Activated B cell treated with CpG ODN at 0.5 μM for 24 hours (primary cell): ENCODE measurements around the gene ATG5. TPM values are rescaled to one million over a fixed set of nuclear protein-coding genes. Genes with fewer than 3 reads are reported as not detected.

Source experiments
- ATAC-seq: fragments of 200-7000 bp; cut with Tn5 transposase; one replicate; pipeline ENCODE4 v1.10.0; 2021; ENCODE audit warnings: low read depth, mild to moderate bottlenecking, moderate library complexity
- CTCF ChIA-PET: fragments of 350-600 bp; sonication (Branson Sonifier 250); formaldehyde crosslinking; loops from one replicate; lab custom pipeline; 2021; ENCODE audit warnings: antibody characterized with exemption; lab: Charles Lee
- POLR2A ChIA-PET: fragments of 350-600 bp; sonication (Branson Sonifier 250); formaldehyde crosslinking; loops from one replicate; lab custom pipeline; 2021; ENCODE audit warnings: antibody characterized with exemption; lab: Charles Lee
- DNase-seq: peaks from one replicate; pipeline ENCODE4 v3.0.0; 2022
- H3K27ac Mint-ChIP-seq: one replicate; pipeline ENCODE4 v1.8.0; 2020; ENCODE audit warnings: mixed read lengths
- H3K27me3 Mint-ChIP-seq: one replicate; pipeline ENCODE4 v1.8.0; 2021; ENCODE audit warnings: mixed read lengths
- H3K36me3 Mint-ChIP-seq: one replicate; pipeline ENCODE4 v1.8.0; 2021; ENCODE audit warnings: low read depth, mixed read lengths
- H3K4me1 Mint-ChIP-seq: one replicate; pipeline ENCODE4 v1.8.0; 2021; ENCODE audit warnings: mixed read lengths
- H3K4me3 Mint-ChIP-seq: one replicate; pipeline ENCODE4 v1.8.0; 2020; ENCODE audit warnings: mild to moderate bottlenecking, mixed read lengths
- H3K9me3 Mint-ChIP-seq: one replicate; pipeline ENCODE4 v1.8.0; 2020; ENCODE audit warnings: mixed read lengths
- CTCF ChIP-seq: fragments of 200-600 bp; IDR thresholded peaks from one replicate; pipeline ENCODE4 v1.8.0; 2022; ENCODE audit warnings: antibody characterized with exemption, mild to moderate bottlenecking
- intact Hi-C: fragments of 100-400 bp; cut with micrococcal nuclease; formaldehyde crosslinking; loops from one replicate; pipeline ENCODE4 v1.15.1; 2024
- total RNA-seq: library from RNA; stranded (reverse); gene quantifications from 2 replicates; pipeline ENCODE4 v1.2.3, GENCODE V29; 2022

The ATG5 gene
- total RNA-seq, 1 donor from 2014 or later, result 30.3 TPM

- no peak for TF ChIP-seq CTCF
- H3K27me3 Mint-ChIP-seq, result no peaks in the 10 kb centered on the region
- H3K9me3 Mint-ChIP-seq, result peaks cover 3% of the 10 kb centered on the region
- peaks cover 36% of the 10 kb centered on the region for H3K4me1 Mint-ChIP-seq
- ChIA-PET POLR2A (interaction anchor here (1.1 kb wide), 1 partner anchor 29 kb away, joined by 3 read pairs; no protein-coding TSS in a partner anchor), CTCF (no interaction called here)
- intact Hi-C loops, result no loop called here
- ATAC-seq (no peak), DNase-seq (no peak)
- H3K4me3 Mint-ChIP-seq, result no peak overlapping the region
- peaks cover 16% of the 10 kb centered on the region for H3K36me3 Mint-ChIP-seq
- H3K27ac Mint-ChIP-seq, result no peak overlapping the region
Measured at GRCh38 chr6:106192824-106193223, 132.7 kb downstream of the ATG5 start.

- Mint-ChIP-seq H3K27ac (no peak overlapping the region), H3K4me3 (no peak overlapping the region)
Measured at GRCh38 chr6:106188104-106188794, 137.3 kb downstream of the ATG5 start.

GRCh38 chr6:106187424-106187982 lies 138.1 kb downstream of the ATG5 start:
- ChIA-PET POLR2A (interaction anchor here (0.8 to 1.7 kb wide), 2 partner anchors 23 to 89 kb away, joined by 5 to 7 read pairs; no protein-coding TSS in a partner anchor), CTCF (no interaction called here)
- intact Hi-C loops, result no loop called here
- H3K4me3 Mint-ChIP-seq, result no peak overlapping the region
- no peaks in the 10 kb centered on the region for H3K9me3 Mint-ChIP-seq
- no peaks in the 10 kb centered on the region for H3K27me3 Mint-ChIP-seq
- no peak for TF ChIP-seq CTCF
- peaks cover 28% of the 10 kb centered on the region for H3K4me1 Mint-ChIP-seq
- ATAC-seq (no peak), DNase-seq (no peak)
- H3K36me3 Mint-ChIP-seq, result peaks cover 16% of the 10 kb centered on the region
- H3K27ac Mint-ChIP-seq, result no peak overlapping the region

More at GRCh38 chr6:106188104-106188794, 137.3 kb downstream of the ATG5 start:
- intact Hi-C loops, result no loop called here
- H3K27me3 Mint-ChIP-seq, result no peaks in the 10 kb centered on the region
- CTCF ChIA-PET, result no interaction called here
- no peak for TF ChIP-seq CTCF
- peaks cover 21% of the 10 kb centered on the region for H3K36me3 Mint-ChIP-seq
- POLR2A ChIA-PET, result interaction anchor here (1.7 kb wide), 1 partner anchor 90 kb away, joined by 5 read pairs; no protein-coding TSS in a partner anchor
- ATAC-seq (no peak), DNase-seq (no peak)
- H3K9me3 Mint-ChIP-seq, result no peaks in the 10 kb centered on the region
- H3K4me1 Mint-ChIP-seq, result peaks cover 28% of the 10 kb centered on the region

- CTCF ChIA-PET, result interaction anchor here (0.8 kb wide), 1 partner anchor 28 kb away, joined by 3 read pairs; no protein-coding TSS in a partner anchor
- POLR2A ChIA-PET, result interaction anchor here (1.7 kb wide), 1 partner anchor 89 kb away, joined by 5 read pairs; no protein-coding TSS in a partner anchor
- Mint-ChIP-seq H3K9me3 (no peaks in the 10 kb centered on the region), H3K27ac (no peak overlapping the region), H3K27me3 (no peaks in the 10 kb centered on the region), H3K4me1 (peaks cover 34% of the 10 kb centered on the region), H3K36me3 (peaks cover 16% of the 10 kb centered on the region), H3K4me3 (no peak overlapping the region)
- no peak for TF ChIP-seq CTCF
- ATAC-seq (no peak), DNase-seq (no peak)
- intact Hi-C loops, result no loop called here
Measured at GRCh38 chr6:106186714-106187113, 138.8 kb downstream of the ATG5 start.

- DNase-seq, result no peak
- H3K4me3 Mint-ChIP-seq, result no peak overlapping the region
- CTCF ChIA-PET, result interaction anchor here (0.8 kb wide), 1 partner anchor 28 kb away, joined by 3 read pairs; no protein-coding TSS in a partner anchor
- POLR2A ChIA-PET, result interaction anchor here (1.0 to 1.7 kb wide), 2 partner anchors 88 to 100 kb away, joined by 3 to 5 read pairs; partner anchors contain the start of gene PRDM1
- no peak overlapping the region for H3K27ac Mint-ChIP-seq
- no peak for TF ChIP-seq CTCF
- no peak for ATAC-seq
- intact Hi-C loops, result no loop called here
- peaks cover 13% of the 10 kb centered on the region for H3K36me3 Mint-ChIP-seq
- no peaks in the 10 kb centered on the region for H3K27me3 Mint-ChIP-seq
- H3K4me1 Mint-ChIP-seq, result peaks cover 35% of the 10 kb centered on the region
- H3K9me3 Mint-ChIP-seq, result no peaks in the 10 kb centered on the region
Measured at GRCh38 chr6:106186172-106186571, 139.4 kb downstream of the ATG5 start.
